ENCODE results near the gene CYTH3.

Gene CYTH3

DNA sequence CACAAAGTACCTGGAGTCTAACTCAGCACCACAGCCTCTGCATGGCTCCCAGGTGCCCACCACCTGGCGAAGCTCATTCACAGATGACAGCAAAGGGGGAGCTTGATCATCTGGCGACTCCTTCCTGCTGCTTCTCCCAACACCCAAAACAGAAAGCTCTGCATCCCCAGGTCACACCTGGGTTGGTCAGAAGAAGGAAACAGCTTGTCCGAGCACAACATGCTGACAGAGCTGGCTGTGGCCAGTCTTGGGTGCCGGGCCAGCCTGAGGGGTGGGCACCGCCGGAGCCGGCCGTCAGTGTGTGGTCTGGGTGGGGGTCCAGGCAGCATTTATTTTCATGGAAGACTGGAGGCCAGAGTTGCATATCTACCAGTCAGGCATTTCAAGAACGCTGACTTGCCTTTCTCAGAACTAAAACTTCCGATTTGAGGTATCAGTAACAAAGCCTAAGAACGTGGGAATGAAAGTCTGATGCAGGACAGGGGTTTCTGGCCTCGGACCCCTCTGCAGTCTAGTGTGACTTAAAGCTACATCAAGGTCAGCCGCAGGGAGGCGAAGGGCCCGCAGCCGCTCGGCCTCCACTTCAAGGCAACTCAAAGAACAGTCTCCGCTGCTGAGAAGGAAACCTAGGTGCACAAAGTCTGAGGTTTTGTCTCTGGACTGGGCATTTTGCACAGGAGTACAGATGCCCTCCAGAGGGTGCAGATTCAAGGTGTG is 109.6 kb downstream of the CYTH3 start:
- H3K27ac ChIP-seq (ENCODE audit: low read depth, low read length), result peak overlapping the region; percentile 55
- no peak overlapping the region for H3K9ac ChIP-seq (ENCODE audit: low read length)
- H3K27me3 ChIP-seq (ENCODE audit: control insufficient read depth, insufficient read depth, low read length), result no peaks in the 10 kb centered on the region
- no peak overlapping the region for H3K4me3 ChIP-seq (ENCODE audit: low read length)
- peaks cover 9% of the 10 kb centered on the region for H3K36me3 ChIP-seq (ENCODE audit: control insufficient read depth, insufficient read depth, low read length)
- H3K4me1 ChIP-seq (ENCODE audit: control insufficient read depth, insufficient read depth, low read length), result peaks cover 12% of the 10 kb centered on the region

DNA sequence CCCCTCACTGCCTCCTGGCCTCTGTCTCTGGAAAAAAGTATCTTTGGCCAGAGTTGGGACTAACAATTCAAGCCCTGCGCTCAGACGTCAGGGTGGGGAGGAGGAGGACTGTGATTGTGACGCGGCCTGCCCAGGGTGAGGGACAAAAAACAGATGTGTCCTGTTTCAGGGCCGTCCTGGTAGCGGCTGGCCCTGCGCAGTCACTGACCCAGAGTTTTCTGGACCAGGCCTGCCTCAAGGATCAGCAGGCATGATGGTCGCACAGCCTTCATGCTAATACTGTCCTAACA is 110.1 kb downstream of the CYTH3 start:
- H3K27me3 ChIP-seq (ENCODE audit: control insufficient read depth, insufficient read depth, low read length), result no peaks in the 10 kb centered on the region
- H3K4me1 ChIP-seq (ENCODE audit: control insufficient read depth, insufficient read depth, low read length), result peaks cover 12% of the 10 kb centered on the region
- H3K9ac ChIP-seq (ENCODE audit: low read length), result no peak overlapping the region
- H3K27ac ChIP-seq (ENCODE audit: low read depth, low read length), result peak overlapping the region; percentile 55
- no peak overlapping the region for H3K4me3 ChIP-seq (ENCODE audit: low read length)
- peaks cover 9% of the 10 kb centered on the region for H3K36me3 ChIP-seq (ENCODE audit: control insufficient read depth, insufficient read depth, low read length)

- peaks cover 12% of the 10 kb centered on the region for H3K4me1 ChIP-seq (ENCODE audit: control insufficient read depth, insufficient read depth, low read length)
- no peak overlapping the region for H3K4me3 ChIP-seq (ENCODE audit: low read length)
- peaks cover 14% of the 10 kb centered on the region for H3K36me3 ChIP-seq (ENCODE audit: control insufficient read depth, insufficient read depth, low read length)
- no peaks in the 10 kb centered on the region for H3K27me3 ChIP-seq (ENCODE audit: control insufficient read depth, insufficient read depth, low read length)
- no peak overlapping the region for H3K27ac ChIP-seq (ENCODE audit: low read depth, low read length)
- H3K9ac ChIP-seq (ENCODE audit: low read length), result no peak overlapping the region
Measured at GRCh38 chr7:6161463-6162330, 110.7 kb downstream of the CYTH3 start.

GRCh38 chr7:6160191-6160623 is 112.2 kb downstream of the CYTH3 start:
- Histone ChIP-seq H3K4me3 (ENCODE audit: low read length) (no peak overlapping the region), H3K27ac (ENCODE audit: low read depth, low read length) (peak overlapping the region; percentile 21), H3K36me3 (ENCODE audit: control insufficient read depth, insufficient read depth, low read length) (peaks cover 17% of the 10 kb centered on the region), H3K27me3 (ENCODE audit: control insufficient read depth, insufficient read depth, low read length) (no peaks in the 10 kb centered on the region), H3K9ac (ENCODE audit: low read length) (no peak overlapping the region), H3K4me1 (ENCODE audit: control insufficient read depth, insufficient read depth, low read length) (peaks cover 12% of the 10 kb centered on the region)

DNA sequence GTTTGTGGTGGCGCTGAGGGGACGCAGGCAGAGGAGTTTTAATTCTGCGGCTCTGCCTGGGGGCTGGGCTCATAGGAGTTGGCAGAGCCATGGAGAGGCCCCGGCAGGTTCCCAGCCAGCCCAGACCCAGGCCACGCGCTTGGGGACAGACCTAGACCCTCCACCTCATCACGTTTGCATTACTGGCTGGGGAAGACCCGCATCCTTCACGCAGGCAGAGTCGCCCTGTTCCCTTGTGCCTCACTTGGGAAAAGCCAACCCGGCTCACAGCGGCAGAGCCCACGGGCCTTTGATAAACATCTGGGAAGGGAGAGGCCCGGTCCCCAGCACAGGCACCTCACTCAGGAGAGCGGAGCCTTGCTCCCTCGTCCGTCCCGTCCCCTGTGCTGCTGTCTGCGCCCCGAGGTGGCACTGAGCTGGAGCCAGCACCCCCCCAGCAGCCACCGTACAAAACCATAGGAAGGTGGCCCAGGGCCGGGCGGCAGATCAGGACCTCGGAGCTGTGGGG is 112.8 kb downstream of the CYTH3 start:
- H3K27me3 ChIP-seq (ENCODE audit: control insufficient read depth, insufficient read depth, low read length), result no peaks in the 10 kb centered on the region
- no peak overlapping the region for H3K4me3 ChIP-seq (ENCODE audit: low read length)
- H3K36me3 ChIP-seq (ENCODE audit: control insufficient read depth, insufficient read depth, low read length), result peaks cover 21% of the 10 kb centered on the region
- no peak overlapping the region for H3K27ac ChIP-seq (ENCODE audit: low read depth, low read length)
- peaks cover 12% of the 10 kb centered on the region for H3K4me1 ChIP-seq (ENCODE audit: control insufficient read depth, insufficient read depth, low read length)
- no peak overlapping the region for H3K9ac ChIP-seq (ENCODE audit: low read length)

- Histone ChIP-seq H3K4me1 (ENCODE audit: control insufficient read depth, insufficient read depth, low read length) (peaks cover 12% of the 10 kb centered on the region), H3K27ac (ENCODE audit: low read depth, low read length) (no peak overlapping the region), H3K4me3 (ENCODE audit: low read length) (no peak overlapping the region), H3K36me3 (ENCODE audit: control insufficient read depth, insufficient read depth, low read length) (peaks cover 22% of the 10 kb centered on the region), H3K9ac (ENCODE audit: low read length) (no peak overlapping the region), H3K27me3 (ENCODE audit: control insufficient read depth, insufficient read depth, low read length) (no peaks in the 10 kb centered on the region)
Measured at GRCh38 chr7:6159097-6159483, 113.3 kb downstream of the CYTH3 start.

GRCh38 chr7:6158424-6159096 is 113.9 kb downstream of the CYTH3 start:
- Histone ChIP-seq H3K27ac (ENCODE audit: low read depth, low read length) (no peak overlapping the region), H3K4me1 (ENCODE audit: control insufficient read depth, insufficient read depth, low read length) (peaks cover 12% of the 10 kb centered on the region), H3K27me3 (ENCODE audit: control insufficient read depth, insufficient read depth, low read length) (no peaks in the 10 kb centered on the region), H3K4me3 (ENCODE audit: low read length) (no peak overlapping the region), H3K9ac (ENCODE audit: low read length) (no peak overlapping the region), H3K36me3 (ENCODE audit: control insufficient read depth, insufficient read depth, low read length) (peaks cover 23% of the 10 kb centered on the region)

DNA sequence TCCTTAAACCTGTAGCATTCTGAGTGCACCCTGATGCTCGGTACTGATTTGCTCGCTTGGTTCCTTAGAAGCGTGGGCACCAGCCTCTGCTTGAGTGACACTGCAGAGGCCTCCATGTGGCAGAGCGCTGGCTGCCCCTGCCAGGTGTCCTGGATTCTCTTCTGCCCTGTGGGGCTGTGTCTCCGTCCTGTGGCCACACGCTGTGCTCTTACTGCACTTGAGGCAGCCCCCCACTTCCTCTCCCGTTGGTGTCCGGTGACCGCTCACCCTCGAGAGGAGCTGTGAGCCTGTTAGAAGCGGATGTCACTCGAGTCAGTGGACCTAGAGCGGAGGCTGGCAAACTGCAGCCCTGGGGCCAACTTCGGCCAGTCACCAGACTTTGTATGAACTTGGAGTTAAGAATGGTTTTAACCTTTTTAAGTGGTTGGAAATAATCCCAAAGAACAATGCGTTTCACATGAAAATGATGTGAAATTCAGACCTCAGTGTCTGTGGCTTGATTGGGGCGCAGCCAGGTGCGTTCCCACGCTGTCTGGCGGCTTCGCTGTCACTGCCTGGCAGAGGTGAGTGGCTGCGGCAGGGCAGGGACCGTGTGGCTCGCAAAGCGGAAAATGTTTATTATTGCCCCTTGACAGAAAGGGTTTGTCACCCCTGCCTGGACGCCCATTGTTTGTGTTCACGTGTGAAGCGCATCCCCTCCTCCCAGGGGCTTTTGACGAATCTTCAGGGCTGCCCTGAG is 114.6 kb downstream of the CYTH3 start:
- no peak overlapping the region for H3K4me3 ChIP-seq (ENCODE audit: low read length)
- H3K27ac ChIP-seq (ENCODE audit: low read depth, low read length), result no peak overlapping the region
- peaks cover 19% of the 10 kb centered on the region for H3K36me3 ChIP-seq (ENCODE audit: control insufficient read depth, insufficient read depth, low read length)
- no peaks in the 10 kb centered on the region for H3K27me3 ChIP-seq (ENCODE audit: control insufficient read depth, insufficient read depth, low read length)
- H3K9ac ChIP-seq (ENCODE audit: low read length), result no peak overlapping the region
- peaks cover 12% of the 10 kb centered on the region for H3K4me1 ChIP-seq (ENCODE audit: control insufficient read depth, insufficient read depth, low read length)

DNA sequence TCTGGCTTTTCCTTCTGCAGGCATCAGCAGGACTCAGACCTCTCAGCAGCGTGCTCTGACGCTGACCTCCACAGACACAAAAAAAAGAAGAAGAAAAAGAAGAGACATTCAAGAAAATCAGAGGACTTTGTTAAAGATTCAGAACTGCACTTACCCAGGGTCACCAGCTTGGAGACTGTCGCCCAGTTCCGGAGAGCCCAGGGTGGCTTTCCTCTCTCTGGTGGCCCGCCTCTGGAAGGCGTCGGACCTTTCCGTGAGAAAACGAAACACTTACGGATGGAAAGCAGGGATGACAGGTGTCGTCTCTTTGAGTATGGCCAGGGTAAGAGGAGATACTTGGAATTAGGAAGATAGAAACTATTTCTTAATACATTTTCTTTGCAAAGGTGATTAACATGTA is 115.7 kb downstream of the CYTH3 start:
- Histone ChIP-seq H3K9ac (ENCODE audit: low read length) (no peak overlapping the region), H3K27me3 (ENCODE audit: control insufficient read depth, insufficient read depth, low read length) (no peaks in the 10 kb centered on the region), H3K36me3 (ENCODE audit: control insufficient read depth, insufficient read depth, low read length) (peaks cover 26% of the 10 kb centered on the region), H3K27ac (ENCODE audit: low read depth, low read length) (no peak overlapping the region), H3K4me1 (ENCODE audit: control insufficient read depth, insufficient read depth, low read length) (peaks cover 5% of the 10 kb centered on the region), H3K4me3 (ENCODE audit: low read length) (no peak overlapping the region)

GRCh38 chr7:6155596-6155995 is 116.8 kb downstream of the CYTH3 start:
- Histone ChIP-seq H3K36me3 (ENCODE audit: control insufficient read depth, insufficient read depth, low read length) (peaks cover 31% of the 10 kb centered on the region), H3K27ac (ENCODE audit: low read depth, low read length) (no peak overlapping the region), H3K27me3 (ENCODE audit: control insufficient read depth, insufficient read depth, low read length) (no peaks in the 10 kb centered on the region), H3K4me3 (ENCODE audit: low read length) (no peak overlapping the region), H3K4me1 (ENCODE audit: control insufficient read depth, insufficient read depth, low read length) (peaks cover 2% of the 10 kb centered on the region), H3K9ac (ENCODE audit: low read length) (no peak overlapping the region)

- Histone ChIP-seq H3K36me3 (ENCODE audit: control insufficient read depth, insufficient read depth, low read length) (peaks cover 38% of the 10 kb centered on the region), H3K4me3 (ENCODE audit: low read length) (no peak overlapping the region), H3K27ac (ENCODE audit: low read depth, low read length) (no peak overlapping the region), H3K4me1 (ENCODE audit: control insufficient read depth, insufficient read depth, low read length) (no peaks in the 10 kb centered on the region), H3K27me3 (ENCODE audit: control insufficient read depth, insufficient read depth, low read length) (no peaks in the 10 kb centered on the region), H3K9ac (ENCODE audit: low read length) (no peak overlapping the region)
Measured at GRCh38 chr7:6154542-6155404, 117.7 kb downstream of the CYTH3 start.
